ENCODE results near the gene MACROD2. TPM values are rescaled to one million over a fixed set of nuclear protein-coding genes. Genes with fewer than 3 reads are reported as not detected.

The MACROD2 gene
- total RNA-seq, 1 experiment from 2014 or later, result not detected

DNA sequence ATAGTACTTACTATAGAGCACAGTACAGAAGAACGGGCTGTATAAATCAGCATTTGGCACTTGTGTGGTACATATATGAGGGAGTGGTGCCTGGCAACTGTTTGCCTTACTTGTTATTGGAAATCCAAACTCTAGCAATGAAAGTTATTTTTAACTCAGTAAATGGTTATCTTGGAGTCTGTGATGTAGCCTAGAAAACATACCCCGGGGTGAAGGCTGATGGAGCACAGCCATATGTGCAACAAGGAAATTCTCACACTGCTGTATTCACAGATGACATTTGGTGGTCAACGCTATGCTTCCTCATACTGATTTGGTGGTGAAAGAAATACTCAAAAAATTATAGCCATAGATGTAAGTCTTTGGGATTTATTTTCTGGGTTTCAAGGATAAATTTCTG, 1149.6 kb downstream of the MACROD2 start:
- Histone ChIP-seq H3K27me3 (replicated peaks) (no peaks in the 10 kb centered on the region), H3K36me3 (no peaks in the 10 kb centered on the region), H3K4me3 (no peak overlapping the region), H3K4me1 (replicated peaks) (no peaks in the 10 kb centered on the region), H3K27ac (no peak overlapping the region), H3K9me3 (replicated peaks) (no peaks in the 10 kb centered on the region)
- no peak for DNase-seq (ENCODE audit: low read depth in 1 of 2, low spot score in 2 of 2)

DNA sequence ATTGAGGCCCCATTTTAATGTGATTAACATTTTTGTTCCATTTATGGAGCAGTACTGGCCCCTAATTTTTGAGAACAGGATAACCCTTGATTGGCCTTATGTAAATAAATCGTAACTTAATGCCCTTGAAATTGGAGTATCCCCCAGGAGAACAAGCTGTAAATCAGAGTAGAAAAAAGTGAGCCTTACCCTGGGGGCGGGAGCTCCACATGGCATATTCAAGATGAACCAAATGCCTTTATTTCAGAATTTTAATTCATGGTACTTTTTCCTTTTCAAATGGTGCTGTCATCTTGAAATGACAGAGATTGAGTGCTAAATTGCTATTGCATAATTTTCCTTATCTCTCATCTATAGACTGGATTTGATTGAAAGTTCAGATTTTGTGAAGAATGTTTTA, 1151.6 kb downstream of the MACROD2 start:
- no peaks in the 10 kb centered on the region for H3K9me3 ChIP-seq (replicated peaks)
- no peak overlapping the region for H3K4me3 ChIP-seq
- H3K27me3 ChIP-seq (replicated peaks), result no peaks in the 10 kb centered on the region
- H3K4me1 ChIP-seq (replicated peaks), result no peaks in the 10 kb centered on the region
- H3K27ac ChIP-seq, result no peak overlapping the region
- no peaks in the 10 kb centered on the region for H3K36me3 ChIP-seq
- DNase-seq (ENCODE audit: low read depth in 1 of 2, low spot score in 2 of 2), result no peak

DNA sequence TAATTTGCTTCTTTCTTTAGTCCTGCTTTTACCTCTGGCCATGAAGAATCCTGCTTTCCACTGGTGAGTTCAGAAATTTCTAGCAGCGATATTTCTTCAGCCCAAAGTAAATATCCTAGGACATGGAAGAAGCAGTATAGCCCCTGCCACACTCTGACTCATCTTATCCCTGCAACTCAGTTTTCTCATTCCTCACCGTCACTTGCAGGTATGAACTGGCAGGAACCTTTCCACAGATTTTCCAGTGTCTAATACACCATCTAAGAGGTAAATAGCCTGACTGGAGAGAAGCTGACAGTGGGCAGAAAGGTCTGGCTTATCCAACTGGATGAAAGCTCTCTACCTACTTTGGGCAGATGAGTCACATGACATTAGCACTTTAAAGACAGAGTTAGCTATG, 1158.8 kb downstream of the MACROD2 start:
- no peak for DNase-seq (ENCODE audit: low read depth in 1 of 2, low spot score in 2 of 2)
- Histone ChIP-seq H3K9me3 (replicated peaks) (no peaks in the 10 kb centered on the region), H3K27me3 (replicated peaks) (no peaks in the 10 kb centered on the region)

DNA sequence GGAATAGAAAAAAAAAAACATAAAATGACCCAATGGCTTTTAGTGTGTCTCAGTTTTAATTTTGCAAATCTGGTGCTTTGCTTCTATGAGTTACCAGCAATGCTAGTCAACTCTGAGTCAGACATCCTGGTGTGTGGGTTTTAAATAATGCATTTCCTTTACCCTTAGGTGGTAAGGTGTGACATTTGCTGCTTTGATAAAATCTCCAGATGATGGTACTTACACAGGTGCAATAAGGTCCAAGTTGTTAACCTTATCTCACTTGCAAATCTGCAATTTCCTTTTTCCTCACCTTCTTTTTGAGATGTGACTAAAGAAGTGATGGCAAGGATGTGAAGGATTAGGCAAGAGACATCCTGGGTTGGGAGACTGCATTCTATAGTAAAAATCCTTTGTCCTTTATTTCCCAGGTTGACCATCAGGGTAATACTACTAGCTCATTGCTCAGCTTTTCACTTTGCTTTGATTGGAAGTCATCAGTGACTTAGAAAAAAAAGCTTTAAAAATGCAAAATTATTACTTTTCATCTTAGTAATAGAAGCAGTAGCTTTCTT, 1160.6 kb downstream of the MACROD2 start:
- peaks cover 9% of the 10 kb centered on the region for H3K9me3 ChIP-seq (replicated peaks)
- DNase-seq (ENCODE audit: low read depth in 1 of 2, low spot score in 2 of 2), result no peak

More for the DNA sequence above, 1158.8 kb downstream of the MACROD2 start:
- no peaks in the 10 kb centered on the region for H3K4me1 ChIP-seq (replicated peaks)
- H3K36me3 ChIP-seq, result no peaks in the 10 kb centered on the region
- no peak overlapping the region for H3K4me3 ChIP-seq
- H3K27ac ChIP-seq, result no peak overlapping the region

DNA sequence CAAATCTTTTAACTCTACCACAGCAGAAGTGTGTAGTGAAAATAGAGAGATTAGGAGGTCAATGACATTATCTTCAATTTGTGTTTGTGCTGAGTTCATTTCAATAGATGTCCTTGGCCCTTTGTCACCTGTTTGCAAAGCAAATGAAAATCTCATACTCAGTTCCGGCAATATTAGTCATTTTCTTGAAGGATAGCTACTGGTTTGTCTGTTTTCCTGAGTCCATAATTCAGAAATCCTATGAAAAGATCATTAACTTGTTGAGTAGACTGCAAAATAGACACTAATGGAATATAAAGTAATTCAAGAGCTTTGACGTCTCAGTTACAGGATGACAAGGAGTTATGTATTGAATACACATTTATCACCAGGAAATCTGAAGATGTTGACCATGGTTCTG, 1163.2 kb downstream of the MACROD2 start:
- no peak for DNase-seq (ENCODE audit: low read depth in 1 of 2, low spot score in 2 of 2)
- peaks cover 9% of the 10 kb centered on the region for H3K9me3 ChIP-seq (replicated peaks)

More for the DNA sequence above, 1160.6 kb downstream of the MACROD2 start:
- Histone ChIP-seq H3K36me3 (no peaks in the 10 kb centered on the region), H3K4me3 (no peak overlapping the region), H3K4me1 (replicated peaks) (no peaks in the 10 kb centered on the region), H3K27me3 (replicated peaks) (no peaks in the 10 kb centered on the region), H3K27ac (no peak overlapping the region)

DNA sequence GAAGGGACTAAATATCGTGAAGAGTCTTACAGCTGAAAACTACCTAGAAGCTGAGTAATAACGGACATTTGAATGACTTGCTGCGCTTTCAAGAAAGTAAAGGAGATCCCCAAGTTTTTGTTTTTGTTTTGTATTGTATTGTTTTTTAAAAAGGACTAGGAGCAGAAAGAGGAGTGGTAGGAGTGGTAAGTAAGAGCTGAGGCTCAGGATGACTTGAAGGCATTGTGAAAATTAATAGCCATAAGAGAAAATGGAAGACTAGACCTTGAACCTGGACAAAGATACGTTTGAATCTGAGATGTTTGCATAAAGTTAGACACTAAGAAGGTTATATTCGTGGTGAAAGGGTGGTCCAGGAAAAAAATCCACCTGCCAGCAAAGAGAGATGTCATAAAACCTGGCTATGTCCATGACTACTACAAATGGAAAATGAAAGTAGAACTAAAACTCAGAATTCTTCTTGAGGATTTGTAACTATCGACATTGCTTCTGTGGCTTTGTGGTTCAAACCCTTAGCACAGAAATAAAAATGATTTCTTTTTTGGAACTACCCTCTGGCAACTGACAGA, 1166.8 kb downstream of the MACROD2 start:
- Histone ChIP-seq H3K27me3 (replicated peaks) (no peaks in the 10 kb centered on the region), H3K4me1 (replicated peaks) (no peaks in the 10 kb centered on the region), H3K36me3 (no peaks in the 10 kb centered on the region), H3K4me3 (no peak overlapping the region), H3K9me3 (replicated peaks) (peaks cover 9% of the 10 kb centered on the region), H3K27ac (no peak overlapping the region)
- DNase-seq (ENCODE audit: low read depth in 1 of 2, low spot score in 2 of 2), result no peak

More for the DNA sequence above, 1163.2 kb downstream of the MACROD2 start:
- no peak overlapping the region for H3K4me3 ChIP-seq
- H3K36me3 ChIP-seq, result no peaks in the 10 kb centered on the region
- H3K27ac ChIP-seq, result no peak overlapping the region
- no peaks in the 10 kb centered on the region for H3K4me1 ChIP-seq (replicated peaks)
- H3K27me3 ChIP-seq (replicated peaks), result no peaks in the 10 kb centered on the region

DNA sequence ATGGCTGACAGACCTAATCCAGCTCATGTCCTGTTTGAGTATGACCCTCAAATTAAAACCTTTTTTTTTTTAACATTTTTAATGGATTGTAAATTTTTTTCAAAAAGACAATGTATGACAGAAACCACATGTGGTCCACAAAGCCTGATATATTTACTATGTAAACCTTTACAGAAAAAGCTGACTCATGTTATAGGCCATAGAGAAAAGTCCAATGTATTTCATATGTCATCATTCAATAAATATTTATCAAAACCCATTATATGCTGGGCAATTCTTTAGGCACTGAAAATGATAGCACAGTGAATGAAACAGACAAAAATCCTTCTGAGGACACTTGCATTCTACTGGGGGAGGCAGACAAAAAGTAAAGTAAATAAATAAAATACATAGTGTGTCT, 1168.3 kb downstream of the MACROD2 start:
- Histone ChIP-seq H3K27me3 (replicated peaks) (no peaks in the 10 kb centered on the region), H3K4me3 (no peak overlapping the region), H3K4me1 (replicated peaks) (no peaks in the 10 kb centered on the region), H3K27ac (no peak overlapping the region), H3K9me3 (replicated peaks) (peaks cover 9% of the 10 kb centered on the region), H3K36me3 (no peaks in the 10 kb centered on the region)
- DNase-seq (ENCODE audit: low read depth in 1 of 2, low spot score in 2 of 2), result no peak

DNA sequence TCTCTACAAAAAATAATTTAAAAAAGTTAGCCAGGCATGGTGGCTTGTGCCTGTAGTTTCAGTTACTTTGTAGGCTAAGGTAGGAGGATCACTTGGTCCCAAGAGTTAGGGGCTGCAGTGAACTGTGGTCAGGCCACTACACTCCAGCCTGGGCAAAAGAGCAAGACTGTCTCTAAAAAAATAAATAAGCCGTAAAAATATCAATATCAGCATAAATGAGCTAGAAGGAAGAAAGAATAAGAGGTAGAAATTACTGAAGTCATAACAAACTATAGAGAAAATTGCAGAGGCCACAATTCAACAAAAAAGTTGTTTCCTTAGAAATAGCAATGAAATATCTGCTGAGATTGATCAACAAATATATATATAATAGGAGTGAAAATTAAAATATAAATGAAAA, 1169.4 kb downstream of the MACROD2 start:
- no peak overlapping the region for H3K27ac ChIP-seq
- DNase-seq (ENCODE audit: low read depth in 1 of 2, low spot score in 2 of 2), result no peak
- no peaks in the 10 kb centered on the region for H3K4me1 ChIP-seq (replicated peaks)
- no peaks in the 10 kb centered on the region for H3K36me3 ChIP-seq
- H3K4me3 ChIP-seq, result no peak overlapping the region
- no peaks in the 10 kb centered on the region for H3K27me3 ChIP-seq (replicated peaks)
- peaks cover 9% of the 10 kb centered on the region for H3K9me3 ChIP-seq (replicated peaks)

DNA sequence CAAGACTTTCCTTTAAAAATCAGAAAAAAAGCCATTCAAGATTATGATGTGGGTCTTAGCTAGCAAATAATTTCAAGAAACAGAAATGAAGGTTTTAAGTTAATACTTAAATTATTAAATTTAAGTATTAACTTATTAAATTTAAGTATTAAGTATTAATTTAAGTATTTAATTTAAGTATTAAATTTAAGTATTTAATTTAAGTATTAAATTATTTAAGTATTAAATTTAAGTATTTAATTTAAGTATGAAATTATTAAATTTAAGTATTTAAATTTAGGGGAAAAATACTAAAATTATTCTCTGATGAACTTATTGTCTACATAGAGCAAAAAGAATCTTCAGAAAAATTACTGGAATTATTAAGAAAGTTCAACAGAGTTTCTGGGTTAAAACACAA, 1171.4 kb downstream of the MACROD2 start:
- DNase-seq (ENCODE audit: low read depth in 1 of 2, low spot score in 2 of 2), result no peak
- Histone ChIP-seq H3K36me3 (no peaks in the 10 kb centered on the region), H3K4me1 (replicated peaks) (no peaks in the 10 kb centered on the region), H3K4me3 (no peak overlapping the region), H3K27me3 (replicated peaks) (no peaks in the 10 kb centered on the region), H3K27ac (no peak overlapping the region), H3K9me3 (replicated peaks) (no peaks in the 10 kb centered on the region)

DNA sequence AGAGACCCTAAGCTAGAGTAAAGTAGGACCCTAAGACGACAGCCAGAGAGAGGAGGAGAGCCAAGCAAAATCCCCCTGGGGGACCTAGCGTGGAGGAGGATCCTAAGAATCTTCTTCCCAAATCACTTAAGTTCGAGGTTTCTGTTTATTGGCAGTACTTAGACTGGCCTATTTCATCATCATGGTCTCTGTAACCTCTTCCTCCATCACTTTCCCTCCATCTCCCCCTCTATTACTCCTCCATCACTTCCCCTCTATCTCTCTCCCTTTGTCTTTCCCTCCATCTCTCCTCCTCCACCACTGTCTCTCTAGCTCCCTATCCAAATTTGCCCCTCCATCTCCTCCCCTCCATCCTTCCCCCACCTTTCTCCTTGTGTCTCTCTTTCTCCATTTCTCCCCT, 1175.7 kb downstream of the MACROD2 start:
- DNase-seq (ENCODE audit: low read depth in 1 of 2, low spot score in 2 of 2), result no peak
- Histone ChIP-seq H3K27ac (no peak overlapping the region), H3K9me3 (replicated peaks) (no peaks in the 10 kb centered on the region), H3K27me3 (replicated peaks) (no peaks in the 10 kb centered on the region), H3K36me3 (no peaks in the 10 kb centered on the region), H3K4me3 (no peak overlapping the region), H3K4me1 (replicated peaks) (no peaks in the 10 kb centered on the region)

DNA sequence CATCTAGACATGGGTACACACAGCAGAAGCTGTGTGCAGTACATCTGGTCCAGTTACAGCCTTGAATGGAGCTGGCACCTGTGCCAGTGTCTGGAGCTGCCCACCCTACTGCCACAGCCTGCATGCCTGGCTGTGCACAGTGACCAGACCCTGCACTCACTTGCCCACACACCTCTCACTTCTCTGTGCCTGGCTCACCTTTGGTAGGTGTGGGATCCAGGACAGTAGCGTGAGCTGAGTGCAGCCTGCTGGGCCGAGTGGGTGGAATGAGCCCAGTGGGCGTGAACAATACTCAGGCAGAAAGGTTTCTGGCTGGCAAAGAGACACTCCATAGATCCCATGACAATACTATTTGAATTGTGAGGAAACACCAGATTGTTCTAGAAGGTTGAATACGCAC, 1181.6 kb downstream of the MACROD2 start:
- Histone ChIP-seq H3K9me3 (replicated peaks) (no peaks in the 10 kb centered on the region), H3K27me3 (replicated peaks) (no peaks in the 10 kb centered on the region), H3K36me3 (no peaks in the 10 kb centered on the region), H3K4me3 (no peak overlapping the region), H3K4me1 (replicated peaks) (no peaks in the 10 kb centered on the region), H3K27ac (no peak overlapping the region)
- no peak for DNase-seq (ENCODE audit: low read depth in 1 of 2, low spot score in 2 of 2)

DNA sequence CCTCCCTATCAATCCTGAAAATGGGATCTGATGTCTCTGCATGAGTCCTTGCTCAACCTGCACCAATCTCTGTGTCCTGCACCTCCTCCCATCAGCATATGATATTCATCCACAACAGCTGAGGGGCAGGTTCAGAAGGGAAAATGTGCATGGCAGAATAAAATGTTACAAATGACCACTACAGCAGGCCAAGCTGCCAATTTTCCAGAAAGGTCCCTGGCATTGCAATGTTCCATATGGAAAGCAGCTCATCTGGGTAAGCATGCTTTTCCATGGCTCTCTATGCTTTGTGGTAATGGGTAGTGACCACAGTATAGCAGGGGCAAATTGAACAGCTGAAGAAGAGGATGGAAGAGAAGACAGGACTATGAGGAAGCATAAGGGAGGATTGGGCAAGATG, 1183.3 kb downstream of the MACROD2 start:
- no peaks in the 10 kb centered on the region for H3K27me3 ChIP-seq (replicated peaks)
- no peaks in the 10 kb centered on the region for H3K4me1 ChIP-seq (replicated peaks)
- DNase-seq (ENCODE audit: low read depth in 1 of 2, low spot score in 2 of 2), result no peak
- no peak overlapping the region for H3K4me3 ChIP-seq
- H3K27ac ChIP-seq, result no peak overlapping the region
- no peaks in the 10 kb centered on the region for H3K9me3 ChIP-seq (replicated peaks)
- H3K36me3 ChIP-seq, result no peaks in the 10 kb centered on the region

DNA sequence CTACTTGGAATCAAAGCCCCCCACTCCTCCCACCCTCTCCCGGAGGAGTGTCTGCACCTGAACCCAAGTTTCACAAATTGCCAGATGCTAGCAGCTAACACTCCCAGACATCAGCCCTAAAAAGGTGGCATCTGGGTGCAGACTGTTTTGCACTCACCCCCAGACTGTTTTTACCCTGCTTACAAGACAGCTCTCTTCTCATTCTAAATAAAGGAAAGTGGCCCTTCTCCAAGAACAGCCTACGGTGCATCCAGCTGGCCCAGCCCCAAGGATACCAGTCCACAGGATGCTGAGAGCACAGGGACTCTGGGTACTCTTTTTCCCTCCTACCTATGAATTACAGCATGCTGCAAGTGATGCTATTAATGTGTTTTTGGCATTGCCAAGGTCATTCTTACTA, 1184.1 kb downstream of the MACROD2 start:
- Histone ChIP-seq H3K4me3 (no peak overlapping the region), H3K36me3 (no peaks in the 10 kb centered on the region), H3K9me3 (replicated peaks) (no peaks in the 10 kb centered on the region), H3K4me1 (replicated peaks) (no peaks in the 10 kb centered on the region), H3K27me3 (replicated peaks) (no peaks in the 10 kb centered on the region), H3K27ac (no peak overlapping the region)
- no peak for DNase-seq (ENCODE audit: low read depth in 1 of 2, low spot score in 2 of 2)

DNA sequence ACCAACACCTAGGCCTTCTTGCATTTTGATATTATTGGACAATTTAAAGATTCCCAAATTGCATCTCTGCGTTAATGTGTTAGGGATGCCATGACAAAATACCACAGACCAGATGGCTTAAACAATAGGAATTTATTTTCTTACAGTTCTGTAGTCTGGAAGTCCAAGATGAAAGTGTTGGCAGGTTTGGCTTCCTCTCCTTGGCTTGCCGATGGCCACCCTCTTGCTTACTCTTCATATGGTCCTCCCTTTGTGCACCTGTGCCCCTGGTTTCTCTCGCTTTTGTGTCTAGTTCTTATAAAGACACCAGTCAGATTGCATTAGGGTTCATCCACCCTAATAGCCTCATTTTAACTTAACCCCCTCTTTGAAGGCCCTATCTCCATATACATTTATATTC, 1184.5 kb downstream of the MACROD2 start:
- H3K27me3 ChIP-seq (replicated peaks), result no peaks in the 10 kb centered on the region
- H3K27ac ChIP-seq, result no peak overlapping the region
- no peaks in the 10 kb centered on the region for H3K4me1 ChIP-seq (replicated peaks)
- no peaks in the 10 kb centered on the region for H3K9me3 ChIP-seq (replicated peaks)
- no peak for DNase-seq (ENCODE audit: low read depth in 1 of 2, low spot score in 2 of 2)
- H3K4me3 ChIP-seq, result no peak overlapping the region
- no peaks in the 10 kb centered on the region for H3K36me3 ChIP-seq

DNA sequence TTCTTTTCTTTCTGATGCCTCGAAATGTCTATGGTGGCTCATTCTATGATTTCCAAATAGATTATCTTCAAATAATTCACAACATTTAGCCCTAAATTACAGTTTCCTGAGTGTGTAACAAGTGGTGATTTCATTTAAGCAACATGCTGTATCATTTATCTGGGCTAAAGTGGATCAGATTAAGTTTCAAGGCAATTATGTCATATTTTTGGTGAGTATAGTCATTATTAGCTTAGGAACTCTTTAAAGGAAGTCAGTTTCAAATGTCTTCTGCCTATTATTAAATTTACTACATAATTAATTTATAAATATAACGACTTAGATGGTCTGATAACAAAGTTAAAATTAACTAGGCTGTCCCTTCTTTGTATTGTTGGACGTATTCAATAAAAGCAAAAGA, 1190.0 kb downstream of the MACROD2 start:
- H3K36me3 ChIP-seq, result no peaks in the 10 kb centered on the region
- no peaks in the 10 kb centered on the region for H3K9me3 ChIP-seq (replicated peaks)
- no peaks in the 10 kb centered on the region for H3K27me3 ChIP-seq (replicated peaks)
- no peak overlapping the region for H3K4me3 ChIP-seq
- H3K4me1 ChIP-seq (replicated peaks), result no peaks in the 10 kb centered on the region
- no peak for DNase-seq (ENCODE audit: low read depth in 1 of 2, low spot score in 2 of 2)
- H3K27ac ChIP-seq, result no peak overlapping the region
